ENCODE measurements around the gene MTG2.

The MTG2 gene

DNA sequence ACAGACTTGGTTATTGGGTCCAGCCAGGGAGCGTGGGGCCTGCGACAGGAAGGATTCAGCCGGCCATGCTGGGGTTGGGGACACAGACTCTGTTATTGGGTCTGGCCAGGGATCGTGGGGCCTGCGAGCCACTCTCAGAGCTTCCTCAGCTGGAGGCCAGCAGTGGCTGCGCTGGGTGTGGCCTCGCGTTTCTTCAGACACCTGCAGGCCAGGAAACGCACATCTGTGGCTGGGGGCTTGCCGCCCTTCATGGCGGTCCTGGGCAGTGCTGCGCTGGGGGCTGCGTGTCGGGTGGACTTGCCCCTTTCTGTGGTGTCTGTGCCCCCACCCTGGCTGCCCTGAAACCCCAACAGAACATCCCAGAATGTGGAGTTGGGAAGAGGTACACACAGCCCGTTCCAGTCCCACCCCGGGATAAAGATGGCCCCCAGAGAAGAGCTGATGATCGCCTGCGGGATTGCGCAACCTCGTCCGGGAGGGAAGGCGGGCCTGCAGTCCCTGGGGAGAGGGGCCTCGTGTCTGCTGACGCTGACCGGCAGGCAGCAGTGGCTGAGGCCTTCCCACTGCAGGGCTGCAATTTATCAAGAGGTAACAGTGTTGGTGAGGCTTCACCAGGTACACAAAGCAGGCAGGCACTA, 16.9 kb upstream of the MTG2 start:
- DNase-seq (ENCODE audit: low spot score): no peak
- TF ChIP-seq, protein P1, sequence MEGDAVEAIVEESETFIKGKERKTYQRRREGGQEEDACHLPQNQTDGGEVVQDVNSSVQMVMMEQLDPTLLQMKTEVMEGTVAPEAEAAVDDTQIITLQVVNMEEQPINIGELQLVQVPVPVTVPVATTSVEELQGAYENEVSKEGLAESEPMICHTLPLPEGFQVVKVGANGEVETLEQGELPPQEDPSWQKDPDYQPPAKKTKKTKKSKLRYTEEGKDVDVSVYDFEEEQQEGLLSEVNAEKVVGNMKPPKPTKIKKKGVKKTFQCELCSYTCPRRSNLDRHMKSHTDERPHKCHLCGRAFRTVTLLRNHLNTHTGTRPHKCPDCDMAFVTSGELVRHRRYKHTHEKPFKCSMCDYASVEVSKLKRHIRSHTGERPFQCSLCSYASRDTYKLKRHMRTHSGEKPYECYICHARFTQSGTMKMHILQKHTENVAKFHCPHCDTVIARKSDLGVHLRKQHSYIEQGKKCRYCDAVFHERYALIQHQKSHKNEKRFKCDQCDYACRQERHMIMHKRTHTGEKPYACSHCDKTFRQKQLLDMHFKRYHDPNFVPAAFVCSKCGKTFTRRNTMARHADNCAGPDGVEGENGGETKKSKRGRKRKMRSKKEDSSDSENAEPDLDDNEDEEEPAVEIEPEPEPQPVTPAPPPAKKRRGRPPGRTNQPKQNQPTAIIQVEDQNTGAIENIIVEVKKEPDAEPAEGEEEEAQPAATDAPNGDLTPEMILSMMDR (IDR thresholded peaks at IDR 0.05; ENCODE audit: extremely low read depth, insufficient read depth, missing control alignments): no peak
- in situ Hi-C loops (cut with MboI; ENCODE audit: low pct_unique_long_range_greater_than_20kb, low sequenced_read_pairs, unreplicated experiment): no loop called here

DNA sequence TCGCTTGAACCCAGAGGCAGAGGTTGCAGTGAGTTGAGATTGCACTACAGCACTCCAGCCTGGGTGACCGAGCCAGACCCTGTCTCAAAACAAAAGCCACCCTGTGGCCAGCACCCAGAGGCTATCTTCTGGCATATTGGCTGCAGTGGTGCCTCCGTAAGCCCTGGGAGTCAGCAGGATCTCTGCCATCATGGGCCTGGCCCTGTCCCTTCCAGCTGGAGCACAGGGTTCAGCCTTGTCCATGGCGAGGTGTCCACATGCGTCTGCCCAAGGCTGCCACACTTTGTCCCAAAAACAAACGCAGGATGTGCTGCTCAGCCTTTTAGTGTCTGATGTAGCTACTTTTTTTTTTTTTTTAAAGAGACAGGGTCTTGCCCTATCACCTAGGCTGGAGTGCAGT, 15.4 kb upstream of the MTG2 start:
- TF ChIP-seq, protein P1 (IDR thresholded peaks at IDR 0.05; ENCODE audit: extremely low read depth, insufficient read depth, missing control alignments): no peak
- in situ Hi-C loops (cut with MboI; ENCODE audit: low pct_unique_long_range_greater_than_20kb, low sequenced_read_pairs, unreplicated experiment): no loop called here
- DNase-seq (ENCODE audit: low spot score): no peak

DNA sequence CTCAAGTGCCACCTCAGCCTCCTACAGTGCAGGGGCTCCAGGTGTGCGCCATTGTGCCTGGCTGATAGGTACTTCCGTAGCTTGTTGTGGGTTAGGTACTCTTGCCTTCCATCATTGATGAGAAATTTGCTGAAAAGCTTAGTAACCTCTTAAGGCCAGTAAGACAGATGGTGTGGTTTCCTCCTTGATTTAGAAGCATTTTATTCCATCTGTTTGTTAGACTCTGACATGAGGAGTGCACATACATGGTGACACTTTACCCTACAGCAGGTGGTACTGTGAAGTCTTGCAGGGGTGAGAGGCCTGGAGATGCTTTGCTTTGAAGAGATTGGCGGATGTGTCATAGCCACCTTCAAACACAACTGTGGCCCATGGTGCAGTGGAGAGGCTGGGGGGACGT, 14.8 kb upstream of the MTG2 start:
- in situ Hi-C loops (cut with MboI; ENCODE audit: low pct_unique_long_range_greater_than_20kb, low sequenced_read_pairs, unreplicated experiment): no loop called here
- no peak for DNase-seq (ENCODE audit: low spot score)
- TF ChIP-seq, protein P1 (IDR thresholded peaks at IDR 0.05; ENCODE audit: extremely low read depth, insufficient read depth, missing control alignments): no peak

DNA sequence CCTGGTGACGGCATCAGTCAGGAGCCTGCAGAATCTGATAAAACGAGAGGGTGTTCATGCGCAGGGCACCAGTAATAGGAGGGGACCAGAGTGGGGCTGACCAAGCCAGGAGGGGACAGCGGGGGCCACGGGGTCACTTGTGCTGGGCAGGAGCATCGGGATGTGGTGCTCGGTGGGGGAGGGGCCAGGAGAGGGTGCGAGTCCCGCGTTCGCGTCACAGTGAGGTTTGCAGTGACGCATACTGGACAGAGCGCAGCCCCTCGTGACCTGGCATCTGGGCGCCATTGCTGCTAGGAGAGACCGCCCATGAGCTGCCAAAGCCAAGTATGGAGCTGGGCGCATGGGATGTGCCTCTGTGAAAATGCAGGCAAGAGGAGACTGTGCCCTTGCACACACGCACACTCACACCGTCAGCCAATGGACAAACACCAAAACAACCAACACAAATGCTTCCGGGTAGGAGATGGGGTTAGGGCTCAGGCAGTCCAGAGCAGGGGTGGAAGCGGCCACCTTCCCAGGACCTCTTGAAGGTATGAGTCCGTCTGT, 13.9 kb upstream of the MTG2 start:
- in situ Hi-C loops (cut with MboI; ENCODE audit: low pct_unique_long_range_greater_than_20kb, low sequenced_read_pairs, unreplicated experiment): no loop called here
- TF ChIP-seq, protein P1 (IDR thresholded peaks at IDR 0.05; ENCODE audit: extremely low read depth, insufficient read depth, missing control alignments): no peak
- no peak for DNase-seq (ENCODE audit: low spot score)

- in situ Hi-C loops (cut with MboI; ENCODE audit: low pct_unique_long_range_greater_than_20kb, low sequenced_read_pairs, unreplicated experiment): no loop called here
- TF ChIP-seq, protein P1 (IDR thresholded peaks at IDR 0.05; ENCODE audit: extremely low read depth, insufficient read depth, missing control alignments): no peak
- no peak for DNase-seq (ENCODE audit: low spot score)
Observed at GRCh38 chr20:62170536-62170935, 12.3 kb upstream of the MTG2 start.

- DNase-seq (ENCODE audit: low spot score): no peak
- in situ Hi-C loops (cut with MboI; ENCODE audit: low pct_unique_long_range_greater_than_20kb, low sequenced_read_pairs, unreplicated experiment): no loop called here
- TF ChIP-seq, protein P1 (IDR thresholded peaks at IDR 0.05; ENCODE audit: extremely low read depth, insufficient read depth, missing control alignments): no peak
Observed at GRCh38 chr20:62171245-62171644, 11.6 kb upstream of the MTG2 start.

All from GM13977 (cell line).